A673 (cell line): ENCODE data around the gene FREY1.

ENCODE experiments used
- CTCF ChIP-seq: fragments of 300-800, 200-600 bp; sonication (generic); conservative IDR thresholded peaks from 2 replicates; pipeline ENCODE4 v1.5.1; 2017; ENCODE audit warnings: low read depth, mild to moderate bottlenecking, antibody characterized with exemption, low read length, moderate library complexity, mixed read lengths
- EZH2 ChIP-seq: fragments of 200-600 bp; sonication (generic); IDR thresholded peaks from 2 replicates; pipeline ENCODE4 v1.6.1; 2017; ENCODE audit warnings: borderline replicate concordance, low read depth, mild to moderate bottlenecking, mixed read lengths, antibody characterized with exemption, low read length; ENCODE audit not compliant: poor library complexity, severe bottlenecking

- no peak for TF ChIP-seq EZH2
- no peak for TF ChIP-seq CTCF
Measured at GRCh38 chr11:45907911-45908370, 870 bp upstream of the FREY1 start.
